K562 (cell line): ENCODE results near the gene TMEM106B.
"Not testable (repeated sequence)": the region's sequence is repeated elsewhere in the genome, so short reads cannot be mapped to it uniquely, and the experiment has no call there.

Source experiments
- EP300 ChIP-seq: IDR thresholded peaks from 2 replicates; pipeline ENCODE4 v1.6.1; 2012; ENCODE audit warnings: low read length, improper control_type of control experiment
- FOS ChIP-seq: IDR thresholded peaks from 3 replicates; pipeline ENCODE4 v1.6.1; 2011; ENCODE audit not compliant: insufficient read length; ENCODE audit errors: extremely low read depth
- SIN3A ChIP-seq, 2 experiments: fragments of 150-350 bp in 1 of 2; IDR thresholded peaks; 2 replicates each; pipeline ENCODE4 v1.6.1; 2011 to 2016; ENCODE audit warnings: borderline replicate concordance in 2 of 2, low read depth in 2 of 2, low read length in 2 of 2, mild to moderate bottlenecking in 2 of 2, moderate library complexity in 2 of 2; ENCODE audit not compliant: control insufficient read depth in 1 of 2
- U2AF1 ChIP-seq: fragments of 200-400 bp; formaldehyde crosslinking; optimal IDR thresholded peaks from 2 replicates; pipeline ENCODE3; 2017; ENCODE audit warnings: mild to moderate bottlenecking, low read depth, low read length, moderate library complexity
- TF ChIP-seq, protein P1 (sequence below): fragments of 450-650 bp; formaldehyde crosslinking; conservative IDR thresholded peaks from 2 replicates; pipeline ENCODE4 v1.4.0; 2022; ENCODE audit warnings: mild to moderate bottlenecking, missing genetic modification characterization
- TF ChIP-seq, protein P2 (sequence below): sonication (generic); formaldehyde crosslinking; IDR thresholded peaks from 2 replicates; pipeline ENCODE4 v1.8.1; 2023; ENCODE audit warnings: mild to moderate bottlenecking, missing genetic modification reagents
- TF ChIP-seq, protein P3 (sequence below), 3 experiments: IDR thresholded peaks in 2 of 3; conservative IDR thresholded peaks in 1 of 3; 2 replicates each; pipeline ENCODE4 v1.5.1; 2011 to 2012; ENCODE audit warnings: low read length in 3 of 3, mild to moderate bottlenecking in 3 of 3, control low read depth in 2 of 3, improper control_type of control experiment in 1 of 3, inconsistent platforms in 1 of 3, low read depth in 1 of 3, mixed read lengths in 1 of 3, moderate library complexity in 1 of 3; ENCODE audit not compliant: insufficient read depth in 2 of 3

DNA sequence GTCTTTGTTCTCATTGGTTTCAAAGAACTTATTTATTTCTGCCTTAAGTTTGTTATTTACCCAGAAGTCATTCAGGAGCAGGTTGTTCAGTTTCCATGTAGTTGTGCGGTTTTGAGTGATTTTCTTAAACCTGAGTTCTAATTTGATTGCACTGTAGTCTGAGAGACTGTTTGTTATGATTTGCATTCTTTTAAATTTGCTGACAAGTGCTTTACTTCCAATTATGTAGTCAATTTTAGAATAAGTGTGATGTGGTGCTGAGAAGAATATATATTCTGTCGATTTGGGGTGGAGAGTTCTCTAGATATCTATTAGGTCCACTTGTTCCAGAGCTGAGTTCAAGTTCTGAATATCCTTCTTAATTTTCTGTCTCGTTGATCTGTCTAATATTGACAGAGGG is 43.0 kb upstream of the TMEM106B start:
- TF ChIP-seq, protein P1, sequence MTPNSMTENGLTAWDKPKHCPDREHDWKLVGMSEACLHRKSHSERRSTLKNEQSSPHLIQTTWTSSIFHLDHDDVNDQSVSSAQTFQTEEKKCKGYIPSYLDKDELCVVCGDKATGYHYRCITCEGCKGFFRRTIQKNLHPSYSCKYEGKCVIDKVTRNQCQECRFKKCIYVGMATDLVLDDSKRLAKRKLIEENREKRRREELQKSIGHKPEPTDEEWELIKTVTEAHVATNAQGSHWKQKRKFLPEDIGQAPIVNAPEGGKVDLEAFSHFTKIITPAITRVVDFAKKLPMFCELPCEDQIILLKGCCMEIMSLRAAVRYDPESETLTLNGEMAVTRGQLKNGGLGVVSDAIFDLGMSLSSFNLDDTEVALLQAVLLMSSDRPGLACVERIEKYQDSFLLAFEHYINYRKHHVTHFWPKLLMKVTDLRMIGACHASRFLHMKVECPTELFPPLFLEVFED (CRISPR knock-in tag) = not testable (repeated sequence)
- TF ChIP-seq, protein P2, sequence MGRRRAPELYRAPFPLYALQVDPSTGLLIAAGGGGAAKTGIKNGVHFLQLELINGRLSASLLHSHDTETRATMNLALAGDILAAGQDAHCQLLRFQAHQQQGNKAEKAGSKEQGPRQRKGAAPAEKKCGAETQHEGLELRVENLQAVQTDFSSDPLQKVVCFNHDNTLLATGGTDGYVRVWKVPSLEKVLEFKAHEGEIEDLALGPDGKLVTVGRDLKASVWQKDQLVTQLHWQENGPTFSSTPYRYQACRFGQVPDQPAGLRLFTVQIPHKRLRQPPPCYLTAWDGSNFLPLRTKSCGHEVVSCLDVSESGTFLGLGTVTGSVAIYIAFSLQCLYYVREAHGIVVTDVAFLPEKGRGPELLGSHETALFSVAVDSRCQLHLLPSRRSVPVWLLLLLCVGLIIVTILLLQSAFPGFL = not testable (repeated sequence)
- TF ChIP-seq EP300; U2AF1; SIN3A (IDR thresholded peaks at IDR 0.05; ENCODE audit: borderline replicate concordance in 2 of 2, control insufficient read depth in 1 of 2, low read depth in 2 of 2, low read length in 2 of 2); FOS: not testable (repeated sequence)
- TF ChIP-seq, protein P3, sequence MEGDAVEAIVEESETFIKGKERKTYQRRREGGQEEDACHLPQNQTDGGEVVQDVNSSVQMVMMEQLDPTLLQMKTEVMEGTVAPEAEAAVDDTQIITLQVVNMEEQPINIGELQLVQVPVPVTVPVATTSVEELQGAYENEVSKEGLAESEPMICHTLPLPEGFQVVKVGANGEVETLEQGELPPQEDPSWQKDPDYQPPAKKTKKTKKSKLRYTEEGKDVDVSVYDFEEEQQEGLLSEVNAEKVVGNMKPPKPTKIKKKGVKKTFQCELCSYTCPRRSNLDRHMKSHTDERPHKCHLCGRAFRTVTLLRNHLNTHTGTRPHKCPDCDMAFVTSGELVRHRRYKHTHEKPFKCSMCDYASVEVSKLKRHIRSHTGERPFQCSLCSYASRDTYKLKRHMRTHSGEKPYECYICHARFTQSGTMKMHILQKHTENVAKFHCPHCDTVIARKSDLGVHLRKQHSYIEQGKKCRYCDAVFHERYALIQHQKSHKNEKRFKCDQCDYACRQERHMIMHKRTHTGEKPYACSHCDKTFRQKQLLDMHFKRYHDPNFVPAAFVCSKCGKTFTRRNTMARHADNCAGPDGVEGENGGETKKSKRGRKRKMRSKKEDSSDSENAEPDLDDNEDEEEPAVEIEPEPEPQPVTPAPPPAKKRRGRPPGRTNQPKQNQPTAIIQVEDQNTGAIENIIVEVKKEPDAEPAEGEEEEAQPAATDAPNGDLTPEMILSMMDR (IDR thresholded peaks at IDR 0.05 in 2 of 3, conservative IDR thresholded peaks at IDR 0.05 in 1 of 3; ENCODE audit: insufficient read depth in 2 of 3, low read depth in 1 of 3, low read length in 3 of 3) = not testable (repeated sequence)
